UCSD-AML1 (cell line): ENCODE measurements around the gene CCDC185.

Experiments
- DNase-seq: peaks from one replicate; lab custom pipeline; 2025; ENCODE audit not compliant: unreplicated experiment; lab: John Stamatoyannopoulos, UW

Gene CCDC185

DNA sequence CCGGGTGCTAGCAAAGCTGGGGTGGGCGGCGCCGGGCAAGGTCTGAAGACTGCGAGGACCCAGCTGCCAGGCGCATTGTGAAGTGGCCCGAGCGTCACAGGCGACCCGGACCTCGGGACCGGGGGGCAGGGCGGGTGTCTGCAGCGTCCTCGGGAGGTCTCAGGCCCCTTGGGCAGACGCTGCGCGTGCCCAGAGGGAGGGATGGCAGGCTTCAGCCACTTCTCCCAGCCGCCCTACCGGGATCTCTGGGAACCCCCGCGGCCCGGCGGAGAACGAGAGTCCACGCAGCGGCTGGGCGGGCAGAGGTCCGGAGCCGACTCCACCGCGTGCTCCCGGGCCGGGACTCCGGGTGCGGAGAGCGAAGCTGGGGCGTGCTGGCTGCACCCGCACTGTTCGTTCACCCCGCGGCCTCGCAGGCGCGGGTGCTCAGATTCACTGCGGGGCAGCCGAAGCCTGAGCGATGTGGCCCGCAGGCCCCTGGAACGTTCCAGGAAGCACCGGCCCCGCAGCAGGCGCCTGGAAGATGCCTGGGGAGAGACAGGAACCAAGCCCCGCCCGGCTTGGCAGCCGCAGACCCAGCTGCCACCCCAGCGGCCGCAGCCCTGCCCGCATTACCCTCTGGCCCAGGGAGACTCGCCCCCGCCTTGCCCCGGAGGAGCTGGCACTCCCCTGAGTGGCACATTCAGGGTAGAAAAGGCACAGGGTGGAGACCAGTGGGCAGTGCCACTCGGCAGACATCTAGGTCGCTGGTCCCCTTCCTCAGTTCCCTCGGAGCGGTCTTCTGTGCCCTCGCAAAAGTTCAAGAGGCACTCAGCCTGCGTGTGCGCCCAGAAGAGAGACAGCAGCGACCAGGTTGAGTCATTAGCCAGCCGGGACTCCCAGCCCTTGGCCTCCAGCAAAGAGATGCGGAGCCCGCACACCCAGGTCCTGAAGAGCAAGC is at the start of gene CCDC185:
CCDC185 (plus strand) TSS at position 141 of the 940 bp plus-strand sequence; CDS start at position 202, 61 bp downstream.
- DNase-seq = no peak

DNA sequence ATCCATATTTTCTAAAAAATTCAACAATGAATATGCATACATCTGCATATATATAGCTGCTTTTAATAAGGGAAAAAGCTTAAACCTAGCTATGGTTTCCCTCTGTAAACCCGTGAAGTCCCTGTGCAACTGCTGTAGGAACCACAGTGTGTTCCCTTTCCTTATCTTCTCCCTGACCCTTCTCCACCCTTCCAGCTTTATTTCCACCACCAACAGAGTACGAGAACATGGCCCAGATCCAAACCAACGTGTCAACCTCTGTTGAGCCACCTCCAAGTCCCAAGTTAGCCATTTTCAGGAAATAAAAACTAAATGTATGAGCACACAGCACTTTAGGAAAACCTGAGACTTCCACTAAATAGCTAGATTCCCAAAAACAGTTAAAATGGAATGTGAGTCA is 49.5 kb upstream of the CCDC185 start:
- DNase-seq = no peak

DNA sequence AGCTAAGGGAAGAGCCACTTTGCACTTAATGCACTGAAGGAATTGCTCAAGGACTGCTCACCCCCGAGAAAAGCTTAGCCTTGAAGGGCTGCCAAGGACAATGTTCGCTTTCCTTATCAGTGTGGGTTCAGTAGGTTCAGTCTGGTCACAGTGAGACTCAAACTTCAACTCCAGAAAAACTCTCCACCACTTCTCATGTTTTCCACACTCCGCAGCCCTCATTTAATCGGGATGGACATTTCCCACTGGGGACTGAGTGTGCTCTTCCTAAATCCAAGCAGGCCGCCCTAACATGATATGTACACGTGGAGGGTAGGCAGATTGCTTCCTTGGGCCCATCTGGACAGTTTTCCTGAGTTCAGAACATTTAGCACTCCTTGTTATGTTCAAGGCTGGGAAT is 48.7 kb upstream of the CCDC185 start:
- DNase-seq = no peak

DNA sequence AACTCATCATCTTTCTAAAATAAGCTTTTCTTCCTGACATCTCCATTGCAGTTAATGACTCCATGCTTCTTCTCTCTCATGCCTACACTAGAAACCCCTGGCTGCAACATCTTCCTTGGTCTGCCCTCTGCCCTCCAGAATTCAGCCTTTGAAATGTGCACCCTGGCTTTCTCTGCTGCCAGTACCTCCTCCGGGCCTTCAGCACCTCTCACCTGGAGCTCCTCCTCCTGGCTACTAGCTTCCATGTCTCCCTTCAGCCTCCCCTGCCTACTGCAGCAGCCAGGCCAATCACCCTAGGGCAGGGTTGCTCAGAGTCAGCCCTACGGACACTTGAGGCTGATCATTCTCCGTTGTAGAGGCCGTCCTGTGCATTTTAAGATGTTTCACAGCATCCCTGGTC is 47.5 kb upstream of the CCDC185 start:
- DNase-seq = no peak

DNA sequence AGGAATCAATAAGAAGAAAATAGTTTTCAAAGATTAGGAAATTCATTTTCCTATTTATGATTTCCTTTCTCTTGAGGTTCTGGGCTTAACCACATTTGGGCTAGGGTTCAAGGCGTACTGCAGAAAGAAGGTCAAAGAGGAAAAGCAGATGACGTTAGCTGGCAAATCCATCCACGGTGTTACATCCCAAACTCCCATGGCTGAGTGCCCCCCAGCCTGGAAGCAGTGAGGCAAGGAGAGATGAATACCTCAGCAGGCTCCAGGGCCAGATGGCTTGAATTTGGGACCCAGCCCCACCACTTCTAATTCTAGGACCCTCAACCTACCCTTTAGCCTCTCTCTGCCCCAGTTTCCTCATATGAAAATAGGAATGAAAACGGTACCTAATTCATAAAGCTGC is 46.9 kb upstream of the CCDC185 start:
- no peak for DNase-seq

DNA sequence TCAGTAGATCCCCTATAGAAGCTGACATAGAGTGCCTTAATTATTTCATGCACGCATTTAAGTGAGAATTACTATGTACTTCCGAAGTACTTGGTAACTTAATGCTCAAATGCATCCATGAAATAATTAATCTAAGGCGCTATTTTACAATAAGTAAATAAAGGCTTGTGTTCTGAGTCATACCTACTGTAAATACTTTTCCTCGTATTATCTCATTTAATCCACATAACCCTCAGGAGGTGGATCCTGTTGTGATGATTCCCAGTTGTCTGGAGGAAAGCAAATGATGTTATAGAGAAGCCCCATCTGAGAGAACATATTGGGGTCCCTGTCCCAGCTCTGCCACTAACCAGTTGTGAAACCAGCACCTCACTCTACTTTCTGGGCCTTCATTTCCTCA is 45.6 kb upstream of the CCDC185 start:
- DNase-seq = no peak

DNA sequence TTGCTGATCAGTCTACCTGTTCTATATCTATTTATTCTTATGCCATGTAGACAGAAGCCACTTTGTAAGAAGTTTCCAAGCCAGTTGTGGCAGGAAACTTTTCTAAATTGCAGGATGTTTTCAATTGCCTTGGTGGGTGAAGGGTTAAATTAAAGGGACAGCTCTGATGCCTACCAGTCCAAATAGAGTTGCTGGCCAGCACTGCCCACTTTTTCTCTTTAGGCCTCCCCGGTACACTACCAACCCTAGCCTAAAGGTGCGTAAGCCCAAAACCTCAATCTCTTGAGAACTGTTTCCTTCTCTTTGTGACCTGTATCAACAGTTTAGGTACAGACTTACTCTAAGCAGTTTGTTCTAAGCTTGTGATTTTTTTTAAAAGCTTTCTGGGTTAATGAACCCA is 44.8 kb upstream of the CCDC185 start:
- no peak for DNase-seq

DNA sequence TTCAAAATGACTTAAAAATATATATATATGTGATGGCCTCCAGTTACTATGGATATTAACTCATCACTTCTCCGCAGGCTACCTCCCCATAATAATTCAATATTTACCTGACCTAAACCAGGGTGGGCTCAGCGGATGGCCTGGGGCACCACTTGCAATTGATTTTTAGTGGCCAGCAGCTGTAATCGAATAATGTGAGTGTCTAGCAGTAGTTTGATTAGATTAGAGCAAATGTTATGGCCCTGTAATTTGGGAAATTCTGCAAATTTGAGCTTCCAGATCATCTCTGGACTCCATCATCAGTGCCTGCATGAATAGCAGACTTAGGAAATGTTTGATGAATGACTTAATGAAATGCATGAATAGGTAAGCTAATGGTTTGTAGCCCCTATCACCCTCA is 44.0 kb upstream of the CCDC185 start:
- no peak for DNase-seq

DNA sequence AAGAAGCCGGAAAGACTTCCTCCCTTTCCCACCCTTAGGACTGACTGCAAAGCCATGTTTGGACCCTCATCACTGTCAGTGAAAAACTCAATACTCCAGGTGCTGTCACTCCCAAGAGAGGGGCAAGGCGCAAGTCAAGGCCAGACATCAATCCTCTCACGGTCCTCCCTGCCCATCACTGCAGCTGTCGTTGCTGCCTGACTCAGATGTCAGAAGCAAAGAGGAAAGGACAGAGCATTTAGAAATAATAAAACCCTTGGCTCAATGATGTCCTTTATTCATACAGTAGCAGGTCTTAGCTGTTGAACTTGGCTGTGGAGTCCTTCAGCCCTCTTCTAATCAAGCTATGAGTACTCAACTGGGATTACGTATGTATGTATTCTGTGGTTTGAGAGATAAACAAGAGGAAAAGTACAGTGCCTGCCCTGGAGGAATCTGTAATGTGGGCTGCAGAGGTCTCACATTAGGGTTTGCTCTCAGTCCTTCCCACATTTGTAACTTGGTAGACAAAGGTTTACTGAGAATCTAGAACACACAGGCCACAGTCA is 42.8 kb upstream of the CCDC185 start:
- no peak for DNase-seq

DNA sequence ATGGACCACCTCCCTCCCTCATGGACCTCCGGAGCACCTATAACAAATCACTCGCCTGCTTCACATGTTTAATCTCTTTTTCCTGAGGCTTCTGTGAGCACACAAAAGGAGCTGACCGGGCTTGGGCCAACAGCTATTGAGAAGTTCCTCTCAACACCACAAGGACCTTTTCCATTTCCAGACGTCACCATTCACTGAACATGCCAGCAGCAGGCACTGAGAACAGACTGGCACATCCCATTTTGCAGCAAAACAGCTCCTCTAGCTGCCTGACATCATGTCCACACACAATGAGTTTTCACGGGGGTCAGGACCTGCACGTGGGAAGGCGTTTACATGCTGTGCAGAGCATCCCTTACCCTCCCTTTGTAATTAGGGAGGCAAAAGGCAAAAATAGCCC is 40.3 kb upstream of the CCDC185 start:
- DNase-seq = no peak

DNA sequence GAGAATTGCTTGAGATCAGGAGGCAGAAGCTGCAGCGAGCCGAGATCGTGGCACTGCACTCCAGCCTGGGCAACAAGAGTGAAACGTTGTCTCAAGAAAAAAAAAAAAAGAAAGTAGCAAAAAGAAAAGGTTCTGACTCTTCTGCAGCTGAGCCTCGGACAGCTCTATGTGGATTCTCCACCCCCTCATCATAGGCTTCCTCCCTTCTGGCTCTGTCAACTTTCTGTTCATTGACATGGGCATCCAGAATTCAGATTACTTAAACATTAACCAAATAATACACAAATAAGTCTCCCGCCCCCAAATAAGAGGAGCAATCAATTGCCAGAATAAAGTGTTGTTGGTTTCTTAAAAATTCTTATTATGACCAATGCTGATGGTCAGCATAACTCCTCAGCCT is 39.3 kb upstream of the CCDC185 start:
- no peak for DNase-seq

DNA sequence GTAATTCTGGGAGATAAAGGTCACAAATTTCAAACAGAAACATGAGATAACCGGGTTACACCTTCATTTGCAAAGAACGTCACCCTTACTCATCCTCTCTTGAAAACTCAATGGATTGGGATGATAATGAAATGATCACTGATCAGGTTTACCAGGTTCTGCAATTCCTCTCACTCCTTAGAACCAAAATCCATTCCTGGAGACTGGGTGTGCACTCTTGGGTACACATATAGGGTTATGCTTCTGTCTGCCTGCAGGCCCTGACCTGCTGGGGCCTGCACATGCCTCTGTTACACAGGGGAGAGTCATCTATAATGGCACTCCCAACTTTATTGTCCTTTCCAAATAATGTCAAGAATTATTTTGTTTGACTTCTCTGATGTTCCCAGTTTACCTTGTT is 37.5 kb upstream of the CCDC185 start:
- DNase-seq = no peak

DNA sequence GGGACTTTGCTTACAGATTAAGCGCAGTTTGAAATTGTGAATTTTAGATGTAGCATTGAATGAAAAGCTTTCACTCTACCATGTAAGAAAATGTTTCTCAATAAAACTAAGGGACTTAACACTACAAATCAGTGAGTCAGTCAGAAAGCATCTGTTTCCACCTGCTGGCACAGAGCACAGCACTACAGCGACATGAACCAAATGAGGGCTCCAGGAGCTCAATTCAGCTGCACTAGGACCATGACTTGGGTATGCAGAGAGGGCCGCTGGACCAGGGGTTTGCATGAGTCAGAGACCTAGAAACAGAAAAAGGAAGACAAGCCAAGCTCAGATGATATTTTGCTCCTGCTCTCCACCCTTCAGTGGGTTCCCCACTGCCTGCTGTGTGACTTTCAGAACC is 34.4 kb upstream of the CCDC185 start:
- no peak for DNase-seq

DNA sequence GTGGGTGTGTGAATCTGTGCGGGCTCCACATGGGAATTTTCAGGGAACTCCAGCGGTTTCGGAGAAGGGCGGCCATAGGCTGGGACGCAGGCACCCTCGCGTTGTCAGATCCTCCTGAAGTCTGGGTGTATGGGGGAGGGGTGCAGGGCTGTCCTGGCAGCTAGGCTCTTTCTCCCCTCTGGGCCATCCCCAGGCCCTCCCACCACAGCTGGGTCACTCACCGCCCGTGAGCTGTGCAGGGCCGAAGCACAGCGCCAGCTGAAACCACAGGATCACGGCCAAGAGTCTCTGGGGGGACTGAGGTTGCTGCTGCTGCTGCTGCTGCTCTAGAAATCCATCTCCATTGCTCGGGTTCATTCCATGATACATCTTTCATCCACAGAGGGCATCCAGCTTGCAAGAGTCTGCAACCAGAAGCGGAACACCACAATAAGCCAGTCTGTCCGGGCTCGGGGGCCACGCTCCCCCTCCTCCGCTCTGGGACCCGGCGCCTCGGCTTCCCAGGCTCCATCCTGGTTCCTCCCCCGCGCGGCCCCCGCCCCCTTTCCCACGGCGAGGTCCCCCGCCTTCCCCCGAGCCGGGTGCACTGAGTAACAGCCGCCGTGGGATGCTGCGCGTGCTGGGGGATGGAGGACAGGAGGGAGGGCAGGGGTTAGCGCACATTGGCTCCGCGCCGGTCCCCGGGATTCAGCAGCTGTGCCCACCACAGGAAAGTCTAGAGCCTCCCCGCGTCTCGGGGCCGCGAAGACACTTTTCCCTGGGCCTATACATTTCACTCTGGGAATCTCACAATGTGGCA is 30.0 kb upstream of the CCDC185 start:
- DNase-seq = no peak

DNA sequence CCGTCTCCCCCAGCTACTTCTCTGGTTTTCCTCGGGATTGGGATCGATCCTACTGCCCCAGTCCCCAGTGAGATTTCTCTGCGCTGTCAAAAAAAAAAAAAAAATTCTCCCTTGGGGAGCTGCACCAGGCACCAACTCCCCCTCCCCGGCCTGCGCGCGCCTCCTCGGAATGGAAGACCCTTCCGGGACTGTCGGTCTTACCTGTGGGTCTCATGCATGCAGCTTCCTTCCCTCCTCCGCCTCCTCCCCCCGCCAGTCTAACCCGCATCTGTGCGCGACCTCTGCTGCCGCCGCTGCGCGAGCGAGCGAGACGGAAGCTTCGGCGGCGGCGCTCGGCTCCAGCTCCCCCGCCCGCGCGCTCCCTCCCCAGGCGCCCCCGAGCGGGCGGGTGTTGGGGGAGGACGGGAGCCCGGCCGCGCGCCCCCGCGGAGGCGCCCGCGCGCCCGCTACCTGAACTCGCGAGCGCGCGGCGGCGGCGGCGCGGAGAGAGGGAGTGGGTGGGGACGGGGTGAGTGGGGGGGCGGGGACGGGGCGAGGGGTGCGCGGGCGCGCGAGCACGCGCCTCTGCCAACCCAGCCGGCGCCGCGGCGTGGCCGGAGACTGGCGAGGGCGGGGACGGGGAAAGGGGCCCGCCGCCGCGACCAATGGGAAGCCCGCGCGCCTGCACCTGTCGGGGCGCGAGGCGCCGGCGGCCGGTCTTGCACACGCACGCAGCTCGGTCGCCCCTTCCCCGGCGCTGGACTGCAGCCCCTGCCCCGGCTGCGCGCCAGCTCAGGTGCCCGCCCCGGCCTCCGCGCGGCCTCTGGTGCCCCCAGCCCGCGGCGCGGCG is 29.1 kb upstream of the CCDC185 start, which contains the start of gene SUSD4:
SUSD4 (minus strand) TSS at position 321 of the 829 bp plus-strand sequence. CDS start 751 bp downstream, outside the sequence.
- DNase-seq = no peak

DNA sequence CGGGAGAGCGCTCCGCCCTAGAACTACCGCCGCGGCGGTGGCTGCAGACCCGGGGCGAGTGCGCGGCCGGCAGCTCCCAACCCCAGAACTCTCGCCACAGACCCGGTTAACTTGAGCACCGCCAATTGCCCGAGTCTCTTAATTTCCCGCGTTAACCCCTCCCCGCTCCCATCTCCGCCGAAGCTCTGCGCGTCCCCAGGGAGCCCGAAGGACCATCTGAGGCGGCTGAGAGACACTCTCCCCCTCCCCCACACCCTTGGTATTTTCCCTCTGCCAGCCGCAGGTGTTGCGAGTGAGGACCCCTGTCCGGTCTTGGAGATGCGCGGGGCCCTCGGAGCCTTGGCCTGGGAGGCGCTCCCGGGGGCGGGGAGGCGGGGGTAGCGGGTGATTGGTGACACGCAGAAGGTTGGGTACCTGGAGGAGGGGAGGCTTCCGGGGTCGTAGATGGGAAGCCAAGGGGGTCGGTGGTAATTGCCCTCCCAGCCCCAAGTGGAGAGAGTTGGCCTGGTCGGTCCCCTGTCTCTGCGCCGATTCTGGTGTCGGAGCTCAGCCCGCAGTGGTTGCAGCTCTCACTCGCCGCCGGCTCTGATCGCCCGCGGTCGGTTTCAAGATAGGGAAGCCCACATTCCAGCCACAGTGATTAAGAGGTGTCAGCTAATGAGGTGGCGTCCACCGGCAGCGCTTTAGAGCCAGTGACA is 28.4 kb upstream of the CCDC185 start:
- no peak for DNase-seq

DNA sequence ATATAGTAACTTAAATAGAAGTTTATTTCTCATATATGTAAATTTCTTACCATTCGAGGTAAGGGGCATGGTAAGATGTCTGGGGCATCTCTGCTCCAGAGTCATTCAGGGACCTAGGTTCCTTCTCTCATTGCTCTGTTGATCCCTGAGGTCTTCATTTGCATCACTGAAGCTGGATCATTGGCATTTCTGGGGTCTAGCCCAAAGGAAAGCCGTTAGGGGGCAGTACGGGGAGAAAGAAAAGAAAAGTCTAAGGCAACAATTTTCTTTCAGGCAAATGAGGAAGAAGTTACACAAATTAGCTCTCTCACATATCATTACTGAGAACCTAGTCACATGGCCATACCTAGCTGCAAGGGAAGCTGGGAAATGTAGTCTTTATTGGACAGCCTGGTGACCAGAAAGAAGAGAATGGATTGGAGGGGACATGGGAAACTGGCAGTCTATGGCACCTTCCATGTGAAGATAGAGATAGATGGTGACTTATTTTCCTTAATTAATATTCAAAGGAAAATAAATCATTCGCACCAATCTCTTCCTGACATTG is 19.1 kb upstream of the CCDC185 start:
- no peak for DNase-seq

DNA sequence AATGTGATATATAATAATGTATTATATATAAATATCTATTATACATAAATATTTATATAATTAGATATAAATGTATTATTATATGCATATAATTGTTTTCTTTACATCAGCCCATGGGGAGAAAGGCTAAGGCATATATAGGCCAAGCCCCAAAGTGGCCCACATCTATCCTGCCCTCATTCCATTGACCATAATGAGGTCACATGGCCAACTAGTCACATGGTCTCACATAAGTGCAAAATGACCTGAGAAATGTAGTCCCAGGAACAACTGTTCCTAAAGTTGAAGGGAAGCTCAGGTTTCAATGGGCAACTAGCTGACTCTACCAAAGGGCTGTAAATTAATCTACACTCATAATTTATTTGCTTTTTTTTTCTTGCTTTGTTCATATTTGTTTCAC is 14.5 kb upstream of the CCDC185 start:
- DNase-seq = no peak

DNA sequence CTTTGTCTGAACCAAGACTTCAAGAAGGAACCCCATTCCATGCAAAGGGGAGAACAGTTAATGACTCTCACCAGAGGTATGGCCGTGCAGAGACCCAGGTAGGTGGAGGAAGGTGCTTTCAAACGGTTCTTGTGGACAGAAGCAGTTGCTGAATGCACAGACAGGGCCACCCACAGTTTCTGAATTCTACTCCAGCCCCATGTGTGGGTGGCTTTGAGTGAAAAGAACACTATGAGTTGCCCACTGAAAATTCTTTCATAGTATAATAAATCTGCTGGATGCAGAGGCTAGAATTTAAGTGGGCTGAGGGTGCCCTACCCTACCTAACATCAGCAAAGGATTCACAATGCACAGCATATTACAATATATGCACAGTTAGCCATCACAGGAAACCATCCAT is 7.2 kb upstream of the CCDC185 start:
- no peak for DNase-seq

DNA sequence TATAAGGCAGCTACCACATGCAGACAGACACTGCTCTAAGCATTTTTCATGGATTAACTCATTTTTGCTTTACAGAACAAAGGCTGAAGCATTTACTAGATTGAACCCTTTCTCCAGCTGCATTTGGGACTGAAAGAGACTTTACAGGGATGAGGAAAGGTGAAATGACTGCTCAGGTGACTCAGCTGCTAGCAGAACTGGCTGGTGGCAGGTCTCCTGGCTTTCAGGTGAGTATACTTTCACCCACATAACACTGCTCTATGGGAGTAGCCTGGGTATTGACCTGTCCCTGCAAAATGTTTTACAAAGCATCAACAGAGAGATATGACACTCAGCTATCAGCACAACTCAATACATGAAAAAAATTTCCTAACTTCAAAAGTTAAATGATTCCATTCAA is 2.6 kb upstream of the CCDC185 start:
- no peak for DNase-seq
